BJ (cell line): Measurements from ENCODE around the gene ABCC8. TPM values are rescaled to one million over a fixed set of nuclear protein-coding genes. Genes with fewer than 3 reads are reported as not detected.

ENCODE experiments used
- CTCF ChIA-PET: fragments of 350-600 bp; formaldehyde crosslinking; extraction: SDS; loops from one replicate; lab custom pipeline; 2021; ENCODE audit warnings: antibody characterized with exemption, inconsistent platforms; lab: Yijun Ruan, JAX
- POLR2A ChIA-PET: fragments of 300-600 bp; sonication (Branson Sonifier 250); formaldehyde crosslinking; extraction: SDS; loops from one replicate; lab custom pipeline; 2021; ENCODE audit warnings: antibody characterized with exemption; lab: Charles Lee
- DNase-seq: peaks from one replicate; pipeline ENCODE4 v3.0.0-alpha.2; 2011; ENCODE audit warnings: low read depth
- H3K27me3 ChIP-seq: 2 replicates; pipeline ENCODE4 v1.6.0; 2011; ENCODE audit warnings: low read length; ENCODE audit not compliant: control insufficient read depth, insufficient read depth
- H3K36me3 ChIP-seq: 2 replicates; pipeline ENCODE4 v1.5.1; 2011; ENCODE audit warnings: low read length; ENCODE audit not compliant: control insufficient read depth, insufficient read depth
- H3K4me3 ChIP-seq: 2 replicates; pipeline ENCODE4 v1.5.1; 2011; ENCODE audit warnings: low read depth, mild to moderate bottlenecking, control low read depth, low read length
- CTCF ChIP-seq: IDR thresholded peaks from 2 replicates; pipeline ENCODE4 v1.5.1; 2011; ENCODE audit warnings: low read depth, mild to moderate bottlenecking, control low read depth, inconsistent platforms, low read length, moderate library complexity; ENCODE audit not compliant: insufficient read depth
- polyA plus RNA-seq: library from polyadenylated mRNA; depleted of rRNA; stranded (reverse); fragments of >200 nt; gene quantifications from 2 replicates; pipeline ENCODE4 v1.2.3, GENCODE V29; 2011

ABCC8 gene
- polyA plus RNA-seq, 1 experiment: not detected

- H3K36me3 ChIP-seq: no peaks in the 10 kb centered on the region
- no peak for TF ChIP-seq CTCF
- DNase-seq: no peak
- no peak overlapping the region for H3K4me3 ChIP-seq
- CTCF ChIA-PET: interaction anchor here (1.2 to 5.3 kb wide), 4 partner anchors 10 to 17 kb away, joined by 3 to 36 read pairs (median 12); no protein-coding TSS in a partner anchor
- peaks cover 11% of the 10 kb centered on the region for H3K27me3 ChIP-seq
- POLR2A ChIA-PET: no interaction called here
Measured at GRCh38 chr11:17515443-17516176, 39.0 kb upstream of the ABCC8 start.

DNA sequence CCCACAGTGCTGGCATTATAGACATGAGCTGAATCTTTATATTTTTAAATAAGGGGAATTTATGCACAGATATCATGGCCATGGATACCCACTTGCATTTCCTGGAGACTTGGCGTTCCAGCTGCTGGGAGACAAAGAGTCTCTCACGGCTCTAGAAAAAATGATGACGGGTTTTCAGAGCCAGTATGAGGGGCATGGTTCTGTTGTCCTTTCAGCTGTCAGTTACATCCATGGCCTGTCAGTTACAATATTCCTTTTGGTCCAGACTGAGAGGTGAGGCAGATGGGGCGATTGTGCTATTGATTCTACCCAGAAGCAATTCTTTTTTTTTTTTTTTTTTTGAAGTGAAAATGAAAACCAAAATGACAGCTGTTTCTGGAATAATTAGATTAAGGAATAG, 37.8 kb upstream of the ABCC8 start:
- Histone ChIP-seq H3K27me3 (peaks cover 9% of the 10 kb centered on the region), H3K4me3 (no peak overlapping the region), H3K36me3 (no peaks in the 10 kb centered on the region)
- POLR2A ChIA-PET: interaction anchor here (0.6 kb wide), 1 partner anchor 381 kb away, joined by 3 read pairs; no protein-coding TSS in a partner anchor
- no peak for TF ChIP-seq CTCF
- CTCF ChIA-PET: interaction anchor here (0.6 to 3.3 kb wide), 5 partner anchors 8 to 130 kb away, joined by 3 to 15 read pairs (median 3); partner anchors contain the start of gene KCNJ11
- no peak for DNase-seq

DNA sequence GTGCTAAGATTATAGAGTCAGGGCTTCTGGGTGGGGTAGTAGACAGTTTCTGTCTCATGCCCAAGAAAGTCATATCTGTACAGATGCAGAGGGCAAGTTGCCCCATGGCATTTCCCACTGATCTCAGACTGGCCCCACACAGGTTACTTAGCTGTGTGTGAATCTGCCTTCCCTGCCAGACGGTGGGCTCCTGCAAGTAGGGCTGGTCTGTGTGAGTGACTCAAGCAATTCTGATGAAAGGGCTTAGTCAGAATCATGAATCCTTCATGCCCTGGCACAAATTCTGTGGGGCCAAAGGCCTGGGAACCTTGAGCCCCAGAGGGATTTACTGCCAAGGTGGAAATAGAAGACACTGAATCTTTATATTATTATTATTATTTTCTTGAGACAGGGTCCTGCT, 37.2 kb upstream of the ABCC8 start:
- H3K27me3 ChIP-seq: peaks cover 9% of the 10 kb centered on the region
- DNase-seq: no peak
- ChIA-PET POLR2A (interaction anchor here (0.6 kb wide), 1 partner anchor 380 kb away, joined by 3 read pairs; no protein-coding TSS in a partner anchor), CTCF (interaction anchor here (0.8 to 3.3 kb wide), 5 partner anchors 7 to 130 kb away, joined by 3 to 15 read pairs (median 4); no protein-coding TSS in a partner anchor)
- H3K36me3 ChIP-seq: no peaks in the 10 kb centered on the region
- TF ChIP-seq CTCF: no peak
- H3K4me3 ChIP-seq: no peak overlapping the region

DNA sequence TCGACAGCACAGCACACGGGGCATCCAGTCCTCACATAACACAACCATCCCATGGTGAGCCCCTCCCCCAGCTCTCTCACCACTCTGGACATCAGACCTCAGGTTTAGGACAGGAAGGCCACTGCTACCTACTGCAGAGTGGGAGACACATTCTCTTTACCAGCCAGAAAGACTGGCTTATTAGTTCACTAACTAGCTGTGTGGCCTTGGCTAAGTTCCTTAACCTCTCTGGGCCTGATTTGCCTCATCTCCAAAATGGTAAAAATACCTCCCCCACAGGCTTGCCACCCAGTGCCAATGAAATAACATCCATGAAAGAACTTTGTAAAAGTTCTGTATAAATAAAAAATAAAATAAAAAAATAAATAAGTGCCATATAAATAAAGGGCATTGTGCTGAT, 35.5 kb upstream of the ABCC8 start:
- Histone ChIP-seq H3K27me3 (peaks cover 8% of the 10 kb centered on the region), H3K36me3 (no peaks in the 10 kb centered on the region), H3K4me3 (no peak overlapping the region)
- ChIA-PET CTCF (interaction anchor here (0.8 to 3.3 kb wide), 6 partner anchors 9 to 128 kb away, joined by 3 to 15 read pairs (median 3); no protein-coding TSS in a partner anchor), POLR2A (no interaction called here)
- TF ChIP-seq CTCF: no peak
- DNase-seq: no peak

- CTCF ChIA-PET: interaction anchor here (0.8 to 3.3 kb wide), 5 partner anchors 9 to 128 kb away, joined by 3 to 15 read pairs (median 3); no protein-coding TSS in a partner anchor
- POLR2A ChIA-PET: no interaction called here
- peaks cover 8% of the 10 kb centered on the region for H3K27me3 ChIP-seq
Measured at GRCh38 chr11:17511571-17511970, 34.9 kb upstream of the ABCC8 start.

More at GRCh38 chr11:17511571-17511970, 34.9 kb upstream of the ABCC8 start:
- no peak for DNase-seq
- TF ChIP-seq CTCF: no peak
- Histone ChIP-seq H3K36me3 (no peaks in the 10 kb centered on the region), H3K4me3 (no peak overlapping the region)
